Ovary (tissue), 3 donors: Measurements from ENCODE around the gene MTRF1.

ENCODE experiments used
- CTCF ChIP-seq, 3 donors: fragments of 450-650 bp in 2 of 3; fragments of 200-600 bp in 1 of 3; IDR thresholded peaks; one replicate each; pipeline versions ENCODE4 v1.5.1 to v1.8.0; 2016 to 2022; ENCODE audit warnings: antibody characterized with exemption in 3 of 3, mild to moderate bottlenecking in 1 of 3
- POLR2A ChIP-seq: fragments of 450-650 bp; IDR thresholded peaks from one replicate; pipeline ENCODE4 v1.6.1; 2017; ENCODE audit warnings: antibody characterized with exemption, mild to moderate bottlenecking, moderate library complexity
- donor health status: DM: no; HTN: no; CAD: no.

GRCh38 chr13:41282129-41282571 is 18.8 kb upstream of the MTRF1 start:
- TF ChIP-seq CTCF (IDR thresholded peaks at IDR 0.05) (no peak), POLR2A (no peak)
